Gastroesophageal sphincter (tissue), 4 donors: ENCODE results near the gene FYN. TPM values are rescaled to one million over a fixed set of nuclear protein-coding genes. Genes with fewer than 3 reads are reported as not detected.
"Not testable (repeated sequence)": the region's sequence is repeated elsewhere in the genome, so short reads cannot be mapped to it uniquely, and the experiment has no call there.

Experiments used
- ATAC-seq: fragments of 150-250 bp; one replicate; pipeline ENCODE4 v1.9.1; 2016; ENCODE audit warnings: mild to moderate bottlenecking, moderate library complexity
- H3K27ac ChIP-seq, 4 donors: fragments of 200-600 bp; sonication (generic) in 3 of 4; 1 replicate in 3 of 4; 2 replicates in 1 of 4; pipeline ENCODE4 v1.5.1; 2016 to 2019
- H3K27me3 ChIP-seq: fragments of 200-600 bp; sonication (generic); one replicate; pipeline ENCODE4 v1.5.1; 2019
- H3K36me3 ChIP-seq, 2 donors: fragments of 200-600 bp; sonication (generic); one replicate each; pipeline ENCODE4 v1.5.1; 2019; ENCODE audit warnings: control low read depth in 1 of 2
- H3K4me1 ChIP-seq, 3 donors: fragments of 200-600 bp; sonication (generic); 1 replicate in 2 of 3; 2 replicates in 1 of 3; pipeline ENCODE4 v1.5.1; 2016 to 2019; ENCODE audit warnings: control low read depth in 2 of 3
- H3K4me3 ChIP-seq, 2 donors: fragments of 200-600 bp; sonication (generic); one replicate each; pipeline ENCODE4 v1.5.1; 2019; ENCODE audit warnings: mild to moderate bottlenecking in 1 of 2, moderate library complexity in 1 of 2
- H3K9me3 ChIP-seq, 3 donors: fragments of 200-600 bp; sonication (generic); one replicate each; pipeline ENCODE4 v1.5.1; 2017 to 2019; ENCODE audit warnings: control low read depth in 2 of 3
- EP300 ChIP-seq: sonication (generic); formaldehyde crosslinking; IDR thresholded peaks from one replicate; pipeline ENCODE4 v1.6.1; 2017; ENCODE audit warnings: antibody characterized with exemption, mild to moderate bottlenecking
- POLR2A ChIP-seq, 2 donors: fragments of 450-650 bp; IDR thresholded peaks; one replicate each; pipeline ENCODE4 v1.6.1; 2017; ENCODE audit warnings: antibody characterized with exemption in 2 of 2, mild to moderate bottlenecking in 2 of 2, moderate library complexity in 1 of 2
- POLR2AphosphoS5 ChIP-seq: sonication (generic); formaldehyde crosslinking; IDR thresholded peaks from one replicate; pipeline ENCODE4 v1.6.1; 2017; ENCODE audit warnings: antibody characterized with exemption
- WGBS, 2 donors: methylation state at CpG; one replicate each; pipeline ENCODE4 v1.1.5; 2018; ENCODE audit warnings: low coverage in 1 of 2; 5-methylcytosine and 5-hydroxymethylcytosine counted together
- total RNA-seq, 4 donors: library from RNA; depleted of rRNA; stranded (reverse); fragments of >200 nt; gene quantifications; one replicate each; pipeline ENCODE4 v1.1.0, GENCODE V29; 2016
- TF ChIP-seq, protein P1 (sequence below), 4 experiments: fragments of 200-600 bp in 2 of 4; fragments of 450-650 bp in 2 of 4; sonication (generic) in 1 of 4; IDR thresholded peaks; one replicate each; pipeline ENCODE4 v1.5.1; 2017 to 2019; ENCODE audit warnings: antibody characterized with exemption in 4 of 4, mild to moderate bottlenecking in 2 of 4, moderate library complexity in 2 of 4

FYN gene
- total RNA-seq, 4 donors from 2014 or later = 58.6 to 101 (median 69.9) TPM

DNA sequence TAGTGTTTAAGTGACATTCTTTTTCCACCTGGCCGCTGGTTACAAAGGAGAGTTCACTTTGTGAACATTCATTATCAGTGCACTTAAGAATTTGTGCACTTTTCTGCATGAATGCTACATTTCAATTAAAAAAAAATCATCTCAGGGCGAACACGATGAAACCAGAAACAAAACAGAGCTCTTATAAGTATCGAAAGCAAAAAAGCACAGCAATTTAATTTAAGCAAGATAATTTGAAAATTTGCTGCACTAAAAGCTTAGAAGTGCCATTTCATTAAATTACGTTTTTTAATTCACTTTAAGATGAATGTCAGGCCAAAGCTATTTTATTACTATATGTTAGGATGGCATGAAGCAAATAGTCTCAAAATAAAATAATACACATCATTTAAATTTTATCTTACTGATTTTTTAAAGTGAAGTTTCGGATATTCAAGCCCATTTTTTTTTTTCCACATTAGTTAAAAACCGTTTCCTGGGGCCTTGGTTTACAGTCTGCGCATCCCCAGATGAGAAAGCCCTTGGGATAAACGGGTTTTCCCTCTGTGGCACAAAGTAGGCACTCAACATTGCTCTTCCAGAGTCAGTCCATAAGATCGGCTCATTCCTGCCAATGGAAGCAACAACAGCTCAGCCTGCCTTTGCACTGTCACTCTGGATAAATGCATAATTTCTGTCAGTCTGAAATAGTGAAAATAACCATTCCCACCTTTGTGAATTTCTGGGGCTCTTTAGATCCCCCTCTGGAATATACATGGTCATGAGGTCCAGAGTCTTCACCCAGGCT is 80.1 kb downstream of the FYN start:
- Histone ChIP-seq H3K4me1 (peaks cover 0 to 29% (median 11%) of the 10 kb centered on the region in 3 donors), H3K4me3 (no peak overlapping the region), H3K27me3 (no peaks in the 10 kb centered on the region), H3K9me3 (no peaks in the 10 kb centered on the region), H3K27ac (no peak overlapping the region), H3K36me3 (no peaks in the 10 kb centered on the region)
- ATAC-seq = no peak
- WGBS, 2 donors = 87 to 89% methylated on average over 9 to 10 of the region's 10 CpGs
- TF ChIP-seq POLR2AphosphoS5 (no peak), EP300 (no peak)

DNA sequence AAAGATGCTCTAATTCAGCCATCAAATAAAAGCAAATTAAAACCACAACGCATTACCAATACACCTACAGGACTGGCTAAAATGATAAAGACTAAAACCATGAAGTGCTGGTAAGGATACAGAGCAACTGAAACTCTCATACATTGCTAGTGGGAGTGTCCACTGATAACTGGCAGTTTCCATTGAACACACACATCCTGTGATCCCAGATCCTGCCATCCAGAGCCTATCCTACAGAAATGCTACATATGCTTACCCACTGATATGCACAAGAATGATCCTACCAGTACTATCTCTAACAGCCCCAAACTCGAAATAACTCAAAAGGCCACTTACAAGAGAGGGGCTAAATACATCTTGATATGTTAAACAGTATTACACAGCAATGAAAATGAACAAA is 81.0 kb downstream of the FYN start:
- no peak for ATAC-seq
- Histone ChIP-seq H3K9me3 (no peaks in the 10 kb centered on the region), H3K4me1 (peaks cover 0 to 29% (median 12%) of the 10 kb centered on the region in 3 donors), H3K27me3 (no peaks in the 10 kb centered on the region), H3K4me3 (no peak overlapping the region), H3K27ac (no peak overlapping the region), H3K36me3 (no peaks in the 10 kb centered on the region)
- TF ChIP-seq POLR2A (IDR thresholded peaks at IDR 0.05) (no peak), EP300 (no peak), POLR2AphosphoS5 (no peak)
- TF ChIP-seq, protein P1, sequence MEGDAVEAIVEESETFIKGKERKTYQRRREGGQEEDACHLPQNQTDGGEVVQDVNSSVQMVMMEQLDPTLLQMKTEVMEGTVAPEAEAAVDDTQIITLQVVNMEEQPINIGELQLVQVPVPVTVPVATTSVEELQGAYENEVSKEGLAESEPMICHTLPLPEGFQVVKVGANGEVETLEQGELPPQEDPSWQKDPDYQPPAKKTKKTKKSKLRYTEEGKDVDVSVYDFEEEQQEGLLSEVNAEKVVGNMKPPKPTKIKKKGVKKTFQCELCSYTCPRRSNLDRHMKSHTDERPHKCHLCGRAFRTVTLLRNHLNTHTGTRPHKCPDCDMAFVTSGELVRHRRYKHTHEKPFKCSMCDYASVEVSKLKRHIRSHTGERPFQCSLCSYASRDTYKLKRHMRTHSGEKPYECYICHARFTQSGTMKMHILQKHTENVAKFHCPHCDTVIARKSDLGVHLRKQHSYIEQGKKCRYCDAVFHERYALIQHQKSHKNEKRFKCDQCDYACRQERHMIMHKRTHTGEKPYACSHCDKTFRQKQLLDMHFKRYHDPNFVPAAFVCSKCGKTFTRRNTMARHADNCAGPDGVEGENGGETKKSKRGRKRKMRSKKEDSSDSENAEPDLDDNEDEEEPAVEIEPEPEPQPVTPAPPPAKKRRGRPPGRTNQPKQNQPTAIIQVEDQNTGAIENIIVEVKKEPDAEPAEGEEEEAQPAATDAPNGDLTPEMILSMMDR (IDR thresholded peaks at IDR 0.05) = no peak
- WGBS, 2 donors = 88 to 100% methylated on average over 2 of the region's 2 CpGs

DNA sequence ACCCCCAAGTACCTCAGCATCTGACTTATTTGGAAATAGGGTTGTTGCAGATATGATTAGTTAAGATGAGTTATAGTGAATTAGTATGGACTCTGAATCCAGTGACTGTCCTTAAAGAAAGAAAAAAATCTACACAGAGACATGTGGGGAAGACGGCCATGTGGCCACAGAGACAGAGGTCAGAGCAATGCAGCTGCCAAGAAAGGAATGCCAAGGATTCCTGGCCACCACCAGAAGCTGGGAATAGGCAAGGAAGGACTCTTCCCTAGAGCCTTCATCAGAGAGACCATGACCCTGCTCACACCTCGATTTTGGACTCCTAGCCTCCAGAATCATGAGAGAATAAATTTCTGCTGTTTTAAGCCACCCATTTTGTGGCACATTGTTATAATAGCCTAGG is 81.8 kb downstream of the FYN start:
- Histone ChIP-seq H3K4me1 (peaks cover 0 to 29% (median 12%) of the 10 kb centered on the region in 3 donors), H3K4me3 (no peak overlapping the region), H3K9me3 (no peaks in the 10 kb centered on the region), H3K27ac (no peak overlapping the region), H3K36me3 (no peaks in the 10 kb centered on the region), H3K27me3 (no peaks in the 10 kb centered on the region)
- no peak for TF ChIP-seq POLR2AphosphoS5
- TF ChIP-seq EP300 = no peak
- TF ChIP-seq, protein P1 (IDR thresholded peaks at IDR 0.05) = no peak
- TF ChIP-seq POLR2A (IDR thresholded peaks at IDR 0.05) = no peak
- WGBS, 2 donors = 49% methylated on average over 2 of the region's 2 CpGs
- no peak for ATAC-seq

DNA sequence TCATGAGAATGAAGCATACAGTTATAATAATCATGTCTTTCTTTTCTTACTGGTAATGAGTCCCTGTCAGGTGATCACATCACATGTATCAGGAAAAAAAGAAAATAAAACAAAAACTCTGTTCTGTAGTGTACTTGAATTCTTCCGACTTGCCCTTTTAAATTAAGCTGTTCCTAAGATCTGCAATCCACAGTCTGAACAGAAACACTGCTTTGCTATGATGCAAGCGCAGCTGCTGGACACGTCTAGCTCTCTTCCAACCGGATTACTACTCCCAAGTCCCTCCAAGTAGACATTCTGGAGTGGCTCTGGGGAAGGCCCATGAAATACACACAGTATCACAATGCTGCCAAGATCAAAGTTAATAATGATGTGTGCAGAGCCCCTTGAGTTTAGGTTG is 83.7 kb downstream of the FYN start:
- Histone ChIP-seq H3K9me3 (no peaks in the 10 kb centered on the region), H3K27ac (peak overlapping the region in 3 of 4 donors; percentile 27 to 47 (median 31)), H3K27me3 (no peaks in the 10 kb centered on the region), H3K36me3 (no peaks in the 10 kb centered on the region), H3K4me1 (peaks cover 0 to 32% (median 12%) of the 10 kb centered on the region in 3 donors), H3K4me3 (no peak overlapping the region)
- WGBS, 2 donors = 40 to 90% methylated on average over 4 of the region's 4 CpGs
- no peak for TF ChIP-seq POLR2AphosphoS5
- TF ChIP-seq POLR2A (IDR thresholded peaks at IDR 0.05) = no peak
- TF ChIP-seq EP300 = no peak
- TF ChIP-seq, protein P1 (IDR thresholded peaks at IDR 0.05) = no peak
- ATAC-seq = peak; percentile 91

DNA sequence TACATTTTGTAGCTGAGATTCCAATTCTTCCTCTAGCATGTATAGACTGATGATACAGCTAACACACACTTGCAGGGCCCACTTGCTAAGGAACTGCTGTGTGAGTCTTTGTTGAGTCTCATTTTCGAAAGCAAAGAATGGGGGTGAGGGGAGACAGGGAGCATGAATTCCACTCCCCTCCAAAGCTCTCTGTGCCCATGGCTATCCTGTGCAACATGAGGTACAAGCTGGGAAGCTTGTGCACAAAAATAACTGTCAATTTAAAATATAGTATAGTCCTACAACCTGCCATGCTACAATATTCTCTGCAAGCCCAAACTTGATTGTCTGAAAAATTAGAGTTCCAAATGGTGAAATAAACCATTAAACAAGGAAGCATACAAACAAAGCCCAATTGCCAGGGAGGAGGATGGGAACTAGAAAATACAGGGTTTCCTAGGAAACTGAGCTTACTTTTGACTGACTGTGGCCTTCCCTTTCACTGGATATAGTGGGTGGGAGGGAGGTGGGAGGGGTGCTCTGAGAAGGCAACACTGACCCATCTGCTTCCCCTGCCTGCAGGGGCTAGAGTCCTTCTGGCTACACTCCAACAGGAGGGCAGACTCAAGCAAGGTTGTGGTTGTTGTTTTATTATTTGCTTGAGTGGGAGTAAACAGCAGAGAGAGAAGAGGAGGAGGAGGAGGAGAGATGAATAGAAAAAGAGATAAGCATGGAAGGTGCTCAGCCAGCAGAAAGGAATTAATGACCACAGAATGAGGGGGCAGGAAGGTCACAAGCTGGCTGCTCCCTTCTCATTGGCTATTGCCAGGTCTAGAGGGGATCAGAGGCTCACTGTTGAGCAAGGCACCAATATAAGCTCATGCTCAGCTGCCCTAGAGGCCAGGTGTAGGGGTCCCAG is 84.6 kb downstream of the FYN start:
- H3K4me1 ChIP-seq = peaks cover 0 to 42% (median 12%) of the 10 kb centered on the region in 3 donors
- WGBS, 2 donors = 75 to 100% methylated on average over 1 of the region's 1 CpG
- peak overlapping the region in 3 of 4 donors; percentile 27 to 47 (median 31) for H3K27ac ChIP-seq
- H3K4me3 ChIP-seq = no peak overlapping the region
- H3K9me3 ChIP-seq = no peaks in the 10 kb centered on the region
- no peak for ATAC-seq
- no peaks in the 10 kb centered on the region for H3K27me3 ChIP-seq
- no peaks in the 10 kb centered on the region for H3K36me3 ChIP-seq
- no peak for TF ChIP-seq POLR2AphosphoS5
- TF ChIP-seq, protein P1 (IDR thresholded peaks at IDR 0.05) = no peak
- no peak for TF ChIP-seq EP300
- no peak for TF ChIP-seq POLR2A (IDR thresholded peaks at IDR 0.05)

DNA sequence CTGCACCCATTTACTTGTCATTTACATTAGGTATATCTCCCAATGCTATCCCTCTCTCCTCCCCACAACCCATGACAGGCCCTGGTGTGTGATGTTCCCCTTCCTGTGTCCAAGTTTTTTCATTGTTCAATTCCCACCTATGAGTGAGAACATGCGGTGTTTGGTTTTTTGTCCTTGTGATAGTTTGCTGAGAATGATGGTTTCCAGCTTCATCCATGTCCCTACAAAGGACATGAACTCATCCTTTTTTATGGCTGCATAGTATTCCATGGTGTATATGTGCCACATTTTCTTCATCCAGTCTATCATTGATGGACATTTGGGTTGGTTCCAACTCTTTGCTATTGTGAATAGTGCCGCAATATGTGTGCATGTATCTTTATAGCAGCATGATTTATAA is 87.1 kb downstream of the FYN start:
- 100% methylated on average over 2 of the region's 2 CpGs for WGBS, 2 donors
- peaks cover 0 to 48% (median 15%) of the 10 kb centered on the region in 3 donors for H3K4me1 ChIP-seq

More for the DNA sequence above, 87.1 kb downstream of the FYN start:
- not testable (repeated sequence) for ATAC-seq, H3K27ac ChIP-seq, H3K4me3 ChIP-seq, H3K36me3 ChIP-seq, H3K9me3 ChIP-seq, H3K27me3 ChIP-seq
